GM12865 (cell line): ENCODE measurements around the gene SOX9.

Experiments used
- DNase-seq: peaks from one replicate; pipeline ENCODE4 v3.0.0; 2010; ENCODE audit warnings: low read depth
- H3K4me3 ChIP-seq: 2 replicates; pipeline ENCODE4 v1.5.1; 2011; ENCODE audit warnings: mild to moderate bottlenecking, low read depth, low read length, control low read depth
- CTCF ChIP-seq: IDR thresholded peaks from 2 replicates; pipeline ENCODE4 v1.5.1; 2011; ENCODE audit warnings: low read length, control low read depth, low read depth, inconsistent platforms; ENCODE audit not compliant: insufficient read depth; ENCODE audit errors: missing control alignments

The SOX9 gene

DNA sequence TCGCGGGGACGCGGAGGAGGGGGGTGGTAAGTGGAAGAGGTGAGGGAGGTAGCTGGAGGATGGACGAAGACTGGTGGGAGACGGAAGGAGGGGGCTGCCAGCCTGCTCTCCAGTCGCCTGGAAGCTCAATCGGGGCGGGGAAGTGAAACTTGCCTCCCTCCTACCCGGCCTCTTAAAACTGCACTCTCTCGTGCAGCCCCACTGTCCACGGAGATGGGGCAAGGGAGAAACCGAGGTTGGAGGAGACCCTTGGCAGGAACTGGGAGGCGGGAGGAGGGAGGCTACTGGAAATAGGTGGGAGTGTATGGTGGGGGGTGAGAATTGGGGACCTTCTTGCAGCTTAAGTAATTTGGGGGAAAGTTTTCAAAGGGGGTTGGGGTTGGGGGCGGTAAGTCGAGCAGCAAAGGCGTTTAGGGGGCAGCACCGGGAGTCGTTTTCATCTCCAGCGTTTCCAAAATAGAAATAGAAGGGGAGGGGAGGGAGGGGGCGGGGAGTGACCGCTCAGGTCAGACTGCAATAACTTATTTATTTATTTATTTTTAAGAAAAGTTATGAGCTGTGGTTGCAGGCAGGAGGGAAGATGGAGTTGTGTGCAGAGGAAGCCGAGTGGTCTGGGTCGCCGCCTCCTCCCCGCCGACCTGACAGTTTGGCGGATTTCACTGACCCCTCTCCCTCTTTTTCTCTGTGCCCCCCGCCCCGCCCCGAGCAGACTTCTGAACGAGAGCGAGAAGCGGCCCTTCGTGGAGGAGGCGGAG lies 1.4 kb downstream of the SOX9 start:
- DNase-seq, result peak; percentile 37
- peak overlapping the region; percentile 80 for H3K4me3 ChIP-seq
- TF ChIP-seq CTCF, result no peak

- no peak for TF ChIP-seq CTCF
- DNase-seq, result peak; percentile 60
- peak overlapping the region; percentile 80 for H3K4me3 ChIP-seq
Measured at GRCh38 chr17:72122765-72123529, 2.1 kb downstream of the SOX9 start.

DNA sequence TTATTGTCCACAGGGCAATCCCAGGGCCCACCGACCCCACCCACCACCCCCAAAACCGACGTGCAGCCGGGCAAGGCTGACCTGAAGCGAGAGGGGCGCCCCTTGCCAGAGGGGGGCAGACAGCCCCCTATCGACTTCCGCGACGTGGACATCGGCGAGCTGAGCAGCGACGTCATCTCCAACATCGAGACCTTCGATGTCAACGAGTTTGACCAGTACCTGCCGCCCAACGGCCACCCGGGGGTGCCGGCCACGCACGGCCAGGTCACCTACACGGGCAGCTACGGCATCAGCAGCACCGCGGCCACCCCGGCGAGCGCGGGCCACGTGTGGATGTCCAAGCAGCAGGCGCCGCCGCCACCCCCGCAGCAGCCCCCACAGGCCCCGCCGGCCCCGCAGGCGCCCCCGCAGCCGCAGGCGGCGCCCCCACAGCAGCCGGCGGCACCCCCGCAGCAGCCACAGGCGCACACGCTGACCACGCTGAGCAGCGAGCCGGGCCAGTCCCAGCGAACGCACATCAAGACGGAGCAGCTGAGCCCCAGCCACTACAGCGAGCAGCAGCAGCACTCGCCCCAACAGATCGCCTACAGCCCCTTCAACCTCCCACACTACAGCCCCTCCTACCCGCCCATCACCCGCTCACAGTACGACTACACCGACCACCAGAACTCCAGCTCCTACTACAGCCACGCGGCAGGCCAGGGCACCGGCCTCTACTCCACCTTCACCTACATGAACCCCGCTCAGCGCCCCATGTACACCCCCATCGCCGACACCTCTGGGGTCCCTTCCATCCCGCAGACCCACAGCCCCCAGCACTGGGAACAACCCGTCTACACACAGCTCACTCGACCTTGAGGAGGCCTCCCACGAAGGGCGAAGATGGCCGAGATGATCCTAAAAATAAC lies 3.0 kb downstream of the SOX9 start:
- H3K4me3 ChIP-seq, result peak overlapping the region; percentile 80
- no peak for TF ChIP-seq CTCF
- no peak for DNase-seq

DNA sequence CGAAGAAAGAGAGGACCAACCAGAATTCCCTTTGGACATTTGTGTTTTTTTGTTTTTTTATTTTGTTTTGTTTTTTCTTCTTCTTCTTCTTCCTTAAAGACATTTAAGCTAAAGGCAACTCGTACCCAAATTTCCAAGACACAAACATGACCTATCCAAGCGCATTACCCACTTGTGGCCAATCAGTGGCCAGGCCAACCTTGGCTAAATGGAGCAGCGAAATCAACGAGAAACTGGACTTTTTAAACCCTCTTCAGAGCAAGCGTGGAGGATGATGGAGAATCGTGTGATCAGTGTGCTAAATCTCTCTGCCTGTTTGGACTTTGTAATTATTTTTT lies 3.6 kb downstream of the SOX9 start:
- no peak for TF ChIP-seq CTCF

DNA sequence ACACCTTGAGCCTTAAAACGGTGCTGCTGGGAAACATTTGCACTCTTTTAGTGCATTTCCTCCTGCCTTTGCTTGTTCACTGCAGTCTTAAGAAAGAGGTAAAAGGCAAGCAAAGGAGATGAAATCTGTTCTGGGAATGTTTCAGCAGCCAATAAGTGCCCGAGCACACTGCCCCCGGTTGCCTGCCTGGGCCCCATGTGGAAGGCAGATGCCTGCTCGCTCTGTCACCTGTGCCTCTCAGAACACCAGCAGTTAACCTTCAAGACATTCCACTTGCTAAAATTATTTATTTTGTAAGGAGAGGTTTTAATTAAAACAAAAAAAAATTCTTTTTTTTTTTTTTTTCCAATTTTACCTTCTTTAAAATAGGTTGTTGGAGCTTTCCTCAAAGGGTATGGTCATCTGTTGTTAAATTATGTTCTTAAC lies 4.4 kb downstream of the SOX9 start:
- no peak for DNase-seq
- no peak overlapping the region for H3K4me3 ChIP-seq
- TF ChIP-seq CTCF, result no peak

More for the DNA sequence above, 3.6 kb downstream of the SOX9 start:
- no peak overlapping the region for H3K4me3 ChIP-seq
- DNase-seq, result no peak

DNA sequence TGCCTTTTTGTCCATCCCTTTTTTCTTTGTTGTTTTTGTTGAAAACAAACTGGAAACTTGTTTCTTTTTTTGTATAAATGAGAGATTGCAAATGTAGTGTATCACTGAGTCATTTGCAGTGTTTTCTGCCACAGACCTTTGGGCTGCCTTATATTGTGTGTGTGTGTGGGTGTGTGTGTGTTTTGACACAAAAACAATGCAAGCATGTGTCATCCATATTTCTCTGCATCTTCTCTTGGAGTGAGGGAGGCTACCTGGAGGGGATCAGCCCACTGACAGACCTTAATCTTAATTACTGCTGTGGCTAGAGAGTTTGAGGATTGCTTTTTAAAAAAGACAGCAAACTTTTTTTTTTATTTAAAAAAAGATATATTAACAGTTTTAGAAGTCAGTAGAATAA lies 4.9 kb downstream of the SOX9 start:
- no peak overlapping the region for H3K4me3 ChIP-seq
- no peak for DNase-seq
- TF ChIP-seq CTCF, result no peak
